ENCODE data around the gene COL23A1. TPM values are rescaled to one million over a fixed set of nuclear protein-coding genes. Genes with fewer than 3 reads are reported as not detected.

COL23A1 gene
- polyA plus RNA-seq, 1 donor (not counting 4 experiments of a cell fraction or from before 2014, with no cell fraction given) = not detected

- Histone ChIP-seq H3K27me3 (ENCODE audit: control insufficient read depth, extremely low read depth, insufficient read depth, low read length) (no peaks in the 10 kb centered on the region), H3K4me3 (ENCODE audit: control insufficient read depth in 2 of 3, extremely low read depth in 1 of 3, insufficient read depth in 2 of 3, low read depth in 1 of 3, low read length in 3 of 3) (no peak overlapping the region), H3K9me1 (ENCODE audit: control insufficient read depth, extremely low read depth, insufficient read depth, low read length) (no peaks in the 10 kb centered on the region), H3K36me3 (ENCODE audit: control insufficient read depth in 2 of 2, extremely low read depth in 1 of 2, insufficient read depth in 2 of 2, low read length in 2 of 2) (no peaks in the 10 kb centered on the region), H3K27ac (ENCODE audit: control insufficient read depth, insufficient read depth, low read length) (no peak overlapping the region), H3K9me3 (ENCODE audit: control insufficient read depth, low read depth, low read length) (no peaks in the 10 kb centered on the region), H4K20me1 (ENCODE audit: control insufficient read depth, extremely low read depth, insufficient read depth, low read length) (no peaks in the 10 kb centered on the region), H2AFZ (ENCODE audit: control insufficient read depth, low read length) (no peak overlapping the region), H3K4me2 (ENCODE audit: control insufficient read depth, extremely low read depth, insufficient read depth, low read depth, low read length) (no peak overlapping the region), H3K79me2 (ENCODE audit: control insufficient read depth, insufficient read depth, low read length) (no peaks in the 10 kb centered on the region), H3K9ac (ENCODE audit: control insufficient read depth, extremely low read depth, insufficient read depth, low read length) (no peak overlapping the region), H3K4me1 (ENCODE audit: control insufficient read depth, extremely low read depth, insufficient read depth, low read length) (no peaks in the 10 kb centered on the region)
- FAIRE-seq (no peak), DNase-seq (ENCODE audit: low read depth, low spot score) (no peak)
- no peak for TF ChIP-seq EZH2 (IDR thresholded peaks at IDR 0.05; ENCODE audit: low read length)
- no peak for TF ChIP-seq CTCF (optimal IDR thresholded peaks at IDR 0.05 in 1 of 3, IDR thresholded peaks at IDR 0.05 in 1 of 3, conservative IDR thresholded peaks at IDR 0.05 in 1 of 3; ENCODE audit: extremely low read depth in 1 of 3, insufficient read depth in 2 of 3, low read length in 3 of 3)
- dilution Hi-C loops (cut with MboI; ENCODE audit: extremely low pct_ligation_motif_present, low sequenced_read_pairs) = no loop called here
These were observed 26.6 kb downstream of the COL23A1 start for GRCh38 chr5:178563621-178564020.

- Histone ChIP-seq H3K79me2 (ENCODE audit: control insufficient read depth, insufficient read depth, low read length) (no peaks in the 10 kb centered on the region), H4K20me1 (ENCODE audit: control insufficient read depth, extremely low read depth, insufficient read depth, low read length) (no peaks in the 10 kb centered on the region), H3K27me3 (ENCODE audit: control insufficient read depth, extremely low read depth, insufficient read depth, low read length) (no peaks in the 10 kb centered on the region), H3K9ac (ENCODE audit: control insufficient read depth, extremely low read depth, insufficient read depth, low read length) (no peak overlapping the region), H3K4me1 (ENCODE audit: control insufficient read depth, extremely low read depth, insufficient read depth, low read length) (no peaks in the 10 kb centered on the region), H3K9me3 (ENCODE audit: control insufficient read depth, low read depth, low read length) (no peaks in the 10 kb centered on the region), H3K27ac (ENCODE audit: control insufficient read depth, insufficient read depth, low read length) (no peak overlapping the region), H3K9me1 (ENCODE audit: control insufficient read depth, extremely low read depth, insufficient read depth, low read length) (no peaks in the 10 kb centered on the region), H3K4me2 (ENCODE audit: control insufficient read depth, extremely low read depth, insufficient read depth, low read depth, low read length) (no peak overlapping the region), H3K36me3 (ENCODE audit: control insufficient read depth in 2 of 2, extremely low read depth in 1 of 2, insufficient read depth in 2 of 2, low read length in 2 of 2) (no peaks in the 10 kb centered on the region), H3K4me3 (ENCODE audit: control insufficient read depth in 2 of 3, extremely low read depth in 1 of 3, insufficient read depth in 2 of 3, low read depth in 1 of 3, low read length in 3 of 3) (no peak overlapping the region), H2AFZ (ENCODE audit: control insufficient read depth, low read length) (no peak overlapping the region)
- FAIRE-seq (no peak), DNase-seq (ENCODE audit: low read depth, low spot score) (no peak)
- TF ChIP-seq EZH2 (IDR thresholded peaks at IDR 0.05; ENCODE audit: low read length) (no peak), CTCF (optimal IDR thresholded peaks at IDR 0.05 in 1 of 3, IDR thresholded peaks at IDR 0.05 in 1 of 3, conservative IDR thresholded peaks at IDR 0.05 in 1 of 3; ENCODE audit: extremely low read depth in 1 of 3, insufficient read depth in 2 of 3, low read length in 3 of 3) (no peak)
- dilution Hi-C loops (cut with MboI; ENCODE audit: extremely low pct_ligation_motif_present, low sequenced_read_pairs) = no loop called here
These were observed 28.4 kb downstream of the COL23A1 start for GRCh38 chr5:178561746-178562264.
